ENCODE results near the gene PRAF2. TPM values are rescaled to one million over a fixed set of nuclear protein-coding genes. Genes with fewer than 3 reads are reported as not detected.

Gene PRAF2
- total and polyA plus RNA-seq, 4 donors = 5.6 to 40.8 (median 36.9) TPM

DNA sequence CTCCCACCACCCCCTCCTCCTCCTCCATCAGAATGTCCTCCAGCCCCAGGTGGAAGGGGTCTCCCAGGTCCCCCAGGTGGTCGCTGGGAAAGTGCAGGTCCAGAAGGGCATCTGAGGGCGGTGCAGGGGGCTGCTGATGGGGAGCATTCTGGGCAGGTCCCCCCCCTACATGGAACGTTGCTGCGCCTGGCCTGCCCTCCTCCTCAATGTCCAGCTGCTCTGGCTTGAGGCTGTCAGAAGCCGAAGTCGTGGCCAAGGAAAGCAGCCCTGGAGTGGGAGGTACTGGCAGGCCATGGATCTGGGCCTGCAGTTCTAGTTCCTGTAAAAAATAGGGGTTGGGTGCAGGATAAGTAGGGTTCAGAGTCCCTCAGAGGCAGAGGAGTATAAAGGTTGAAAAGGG lies 43.5 kb downstream of the PRAF2 start:
- no peak for ATAC-seq (ENCODE audit: insufficient read depth, low FRiP score)
- Histone ChIP-seq H3K27me3 (ENCODE audit: control insufficient read depth in 3 of 3, insufficient read depth in 3 of 3, low read length in 2 of 3) (no peaks in the 10 kb centered on the region), H3K4me1 (ENCODE audit: control insufficient read depth in 5 of 5, insufficient read depth in 5 of 5, low read length in 5 of 5) (no peaks in the 10 kb centered on the region), H3K4me3 (no peak overlapping the region), H3K27ac (ENCODE audit: low read depth in 1 of 2, low read length in 1 of 2) (no peak overlapping the region), H3K9me3 (ENCODE audit: control insufficient read depth in 4 of 4, insufficient read depth in 3 of 4, low read length in 3 of 4) (peaks cover 0 to 3% (median 0%) of the 10 kb centered on the region in 4 donors), H3K9ac (ENCODE audit: insufficient read depth in 1 of 2, low read length in 2 of 2) (no peak overlapping the region), H3K36me3 (ENCODE audit: control insufficient read depth in 4 of 4, insufficient read depth in 4 of 4, low read length in 4 of 4) (peaks cover 6 to 31% (median 17%) of the 10 kb centered on the region in 4 donors)
- TF ChIP-seq, protein P1, sequence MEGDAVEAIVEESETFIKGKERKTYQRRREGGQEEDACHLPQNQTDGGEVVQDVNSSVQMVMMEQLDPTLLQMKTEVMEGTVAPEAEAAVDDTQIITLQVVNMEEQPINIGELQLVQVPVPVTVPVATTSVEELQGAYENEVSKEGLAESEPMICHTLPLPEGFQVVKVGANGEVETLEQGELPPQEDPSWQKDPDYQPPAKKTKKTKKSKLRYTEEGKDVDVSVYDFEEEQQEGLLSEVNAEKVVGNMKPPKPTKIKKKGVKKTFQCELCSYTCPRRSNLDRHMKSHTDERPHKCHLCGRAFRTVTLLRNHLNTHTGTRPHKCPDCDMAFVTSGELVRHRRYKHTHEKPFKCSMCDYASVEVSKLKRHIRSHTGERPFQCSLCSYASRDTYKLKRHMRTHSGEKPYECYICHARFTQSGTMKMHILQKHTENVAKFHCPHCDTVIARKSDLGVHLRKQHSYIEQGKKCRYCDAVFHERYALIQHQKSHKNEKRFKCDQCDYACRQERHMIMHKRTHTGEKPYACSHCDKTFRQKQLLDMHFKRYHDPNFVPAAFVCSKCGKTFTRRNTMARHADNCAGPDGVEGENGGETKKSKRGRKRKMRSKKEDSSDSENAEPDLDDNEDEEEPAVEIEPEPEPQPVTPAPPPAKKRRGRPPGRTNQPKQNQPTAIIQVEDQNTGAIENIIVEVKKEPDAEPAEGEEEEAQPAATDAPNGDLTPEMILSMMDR (IDR thresholded peaks at IDR 0.05; ENCODE audit: control extremely low read depth, extremely low read depth) = no peak
- 76 to 88% methylated on average over 6 of the region's 6 CpGs for WGBS, 2 donors
- DNase-seq = no peak

DNA sequence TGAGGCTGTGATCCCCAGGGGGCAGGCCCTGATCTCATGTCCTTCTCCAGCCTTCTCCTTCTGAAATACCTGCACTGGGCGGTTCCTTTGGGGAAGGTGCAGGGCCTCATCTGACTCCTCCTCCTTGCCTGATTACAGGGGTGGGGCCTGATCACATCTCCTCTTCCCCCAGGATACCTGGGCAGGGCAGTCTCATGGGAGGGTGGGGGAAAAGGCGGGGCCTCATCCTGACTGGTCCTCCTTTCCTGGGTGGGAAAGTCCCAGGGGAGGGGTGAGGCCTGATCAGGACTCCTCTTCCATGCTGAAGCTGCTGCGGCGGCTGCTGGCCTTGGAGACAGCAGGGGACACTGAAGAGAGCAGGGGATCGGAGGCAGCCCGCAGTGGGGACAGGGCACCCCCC lies 43.9 kb downstream of the PRAF2 start:
- TF ChIP-seq, protein P1 (IDR thresholded peaks at IDR 0.05; ENCODE audit: control extremely low read depth, extremely low read depth) = no peak
- no peak for DNase-seq
- Histone ChIP-seq H3K27me3 (ENCODE audit: control insufficient read depth in 3 of 3, insufficient read depth in 3 of 3, low read length in 2 of 3) (no peaks in the 10 kb centered on the region), H3K36me3 (ENCODE audit: control insufficient read depth in 4 of 4, insufficient read depth in 4 of 4, low read length in 4 of 4) (peaks cover 6 to 31% (median 17%) of the 10 kb centered on the region in 4 donors), H3K4me3 (no peak overlapping the region), H3K4me1 (ENCODE audit: control insufficient read depth in 5 of 5, insufficient read depth in 5 of 5, low read length in 5 of 5) (no peaks in the 10 kb centered on the region), H3K27ac (ENCODE audit: low read depth in 1 of 2, low read length in 1 of 2) (no peak overlapping the region), H3K9me3 (ENCODE audit: control insufficient read depth in 4 of 4, insufficient read depth in 3 of 4, low read length in 3 of 4) (peaks cover 0 to 3% (median 0%) of the 10 kb centered on the region in 4 donors), H3K9ac (ENCODE audit: insufficient read depth in 1 of 2, low read length in 2 of 2) (no peak overlapping the region)
- WGBS, 2 donors = 90 to 100% methylated on average over 1 to 6 of the region's 6 CpGs
- no peak for ATAC-seq (ENCODE audit: insufficient read depth, low FRiP score)

Small RNAs within 50 kb of the gene (small RNA-seq; reads per million reads assigned to genes)
- gene RNU4-52P (ENCODE audit: low replicate concordance) = not detected

Other genes with a start within 250 kb of the PRAF2 start
- gene ERAS, start 247.5 kb downstream of the PRAF2 start, total RNA-seq = not detected
- gene ERAS, start 247.5 kb downstream of the PRAF2 start, polyA plus RNA-seq = under 1 TPM in 1 of 2 donors, not detected in 1; 0.24 TPM
- 10 to 100 TPM in 1 of 2 donors, 1 to 10 TPM in 1; 3.4 to 10.7 TPM for gene PCSK1N, start 238.4 kb downstream of the PRAF2 start, total RNA-seq
- 1 to 10 TPM; 1.3 to 1.6 TPM for gene PCSK1N, start 238.4 kb downstream of the PRAF2 start, polyA plus RNA-seq
- gene TIMM17B, start 176.2 kb downstream of the PRAF2 start, total RNA-seq = 10 to 100 TPM; 21.0 to 51.5 TPM
- gene TIMM17B, start 176.2 kb downstream of the PRAF2 start, polyA plus RNA-seq = 10 to 100 TPM; 67.4 to 73.4 TPM
- gene PQBP1, start 176.1 kb downstream of the PRAF2 start, total RNA-seq = 10 to 100 TPM; 33.2 to 79.7 TPM
- 100 to 1,000 TPM in 1 of 2 donors, 10 to 100 TPM in 1; 68.2 to 146 TPM for gene PQBP1, start 176.1 kb downstream of the PRAF2 start, polyA plus RNA-seq
- gene SLC35A2, start 162.4 kb downstream of the PRAF2 start, total RNA-seq = 10 to 100 TPM; 23.4 to 40.7 TPM
- gene SLC35A2, start 162.4 kb downstream of the PRAF2 start, polyA plus RNA-seq = 10 to 100 TPM; 16.7 to 41.2 TPM
- gene PIM2, start 155.0 kb downstream of the PRAF2 start, total RNA-seq = 10 to 100 TPM; 21.7 to 36.5 TPM
- gene PIM2, start 155.0 kb downstream of the PRAF2 start, polyA plus RNA-seq = 10 to 100 TPM; 14.8 to 27.4 TPM
- 10 to 100 TPM; 33.3 to 48.2 TPM for gene OTUD5, start 116.4 kb downstream of the PRAF2 start, total RNA-seq
- gene OTUD5, start 116.4 kb downstream of the PRAF2 start, polyA plus RNA-seq = 10 to 100 TPM; 32.4 to 38.1 TPM
- gene KCND1, start 102.2 kb downstream of the PRAF2 start, total RNA-seq = 1 to 10 TPM; 1.4 to 1.7 TPM
- gene KCND1, start 102.2 kb downstream of the PRAF2 start, polyA plus RNA-seq = 1 to 10 TPM in 1 of 2 donors, under 1 TPM in 1; 0.65 to 1.3 TPM
- gene GRIPAP1, start 71.7 kb downstream of the PRAF2 start, total RNA-seq = 10 to 100 TPM; 29.2 to 48.9 TPM
- 10 to 100 TPM; 30.3 to 38.1 TPM for gene GRIPAP1, start 71.7 kb downstream of the PRAF2 start, polyA plus RNA-seq
- gene TFE3, start 30.6 kb downstream of the PRAF2 start, total RNA-seq = 10 to 100 TPM; 28.4 to 51.5 TPM
- 10 to 100 TPM; 34.0 to 63.7 TPM for gene TFE3, start 30.6 kb downstream of the PRAF2 start, polyA plus RNA-seq
- 10 to 100 TPM in 1 of 2 donors, 1 to 10 TPM in 1; 5.3 to 11.3 TPM for gene CCDC120, start 15.0 kb downstream of the PRAF2 start, total RNA-seq
- gene CCDC120, start 15.0 kb downstream of the PRAF2 start, polyA plus RNA-seq = 1 to 10 TPM; 3.8 to 5.1 TPM
- gene WDR45, start 5.9 kb upstream of the PRAF2 start, total RNA-seq = 10 to 100 TPM; 48.1 to 71.4 TPM
- 10 to 100 TPM; 58.5 to 70.1 TPM for gene WDR45, start 5.9 kb upstream of the PRAF2 start, polyA plus RNA-seq
- gene GPKOW, start 49.7 kb upstream of the PRAF2 start, total RNA-seq = 10 to 100 TPM; 18.1 to 23.1 TPM
- gene GPKOW, start 49.7 kb upstream of the PRAF2 start, polyA plus RNA-seq = 10 to 100 TPM in 1 of 2 donors, 1 to 10 TPM in 1; 9.1 to 20.6 TPM
- gene MAGIX, start 88.8 kb upstream of the PRAF2 start, total RNA-seq = 10 to 100 TPM in 1 of 2 donors, 1 to 10 TPM in 1; 7.3 to 15.2 TPM
- 10 to 100 TPM in 1 of 2 donors, 1 to 10 TPM in 1; 9.8 to 19.0 TPM for gene MAGIX, start 88.8 kb upstream of the PRAF2 start, polyA plus RNA-seq
- gene PLP2, start 97.9 kb upstream of the PRAF2 start, total RNA-seq = 100 to 1,000 TPM in 1 of 2 donors, 1 to 10 TPM in 1; 8.9 to 181 TPM
- 100 to 1,000 TPM; 138 to 222 TPM for gene PLP2, start 97.9 kb upstream of the PRAF2 start, polyA plus RNA-seq
- 10 to 100 TPM; 10.0 to 16.3 TPM for gene PRICKLE3, start 112.4 kb upstream of the PRAF2 start, total RNA-seq
- 10 to 100 TPM in 1 of 2 donors, 1 to 10 TPM in 1; 7.6 to 12.7 TPM for gene PRICKLE3, start 112.4 kb upstream of the PRAF2 start, polyA plus RNA-seq
- gene SYP, start 126.2 kb upstream of the PRAF2 start, total RNA-seq = 1 to 10 TPM; 3.2 to 5.6 TPM
- gene SYP, start 126.2 kb upstream of the PRAF2 start, polyA plus RNA-seq = 1 to 10 TPM; 4.6 to 5.1 TPM
- under 1 TPM; 0.43 to 0.55 TPM for gene CACNA1F, start 159.3 kb upstream of the PRAF2 start, total RNA-seq
- under 1 TPM; 0.10 to 0.41 TPM for gene CACNA1F, start 159.3 kb upstream of the PRAF2 start, polyA plus RNA-seq
- 10 to 100 TPM; 14.7 to 22.2 TPM for gene CCDC22, start 161.5 kb upstream of the PRAF2 start, total RNA-seq
- 10 to 100 TPM in 1 of 2 donors, 1 to 10 TPM in 1; 7.8 to 16.9 TPM for gene CCDC22, start 161.5 kb upstream of the PRAF2 start, polyA plus RNA-seq
- 1 to 10 TPM in 1 of 2 donors, under 1 TPM in 1; 0.40 to 1.4 TPM for gene FOXP3, start 190.7 kb upstream of the PRAF2 start, total RNA-seq
- under 1 TPM; 0.12 to 0.56 TPM for gene FOXP3, start 190.7 kb upstream of the PRAF2 start, polyA plus RNA-seq
- gene PPP1R3F, start 195.8 kb upstream of the PRAF2 start, total RNA-seq = 1 to 10 TPM; 5.8 to 7.6 TPM
- 1 to 10 TPM; 2.0 to 3.0 TPM for gene PPP1R3F, start 195.8 kb upstream of the PRAF2 start, polyA plus RNA-seq
- not detected for gene GAGE10, start 229.6 kb upstream of the PRAF2 start, total RNA-seq
- gene GAGE10, start 229.6 kb upstream of the PRAF2 start, polyA plus RNA-seq = not detected
- gene GAGE12J, start 248.0 kb upstream of the PRAF2 start, total RNA-seq = not detected
- gene GAGE12J, start 248.0 kb upstream of the PRAF2 start, polyA plus RNA-seq = not detected